Stomach (tissue), 9 donors: Measurements from ENCODE around the gene CRAMP1. TPM values are rescaled to one million over a fixed set of nuclear protein-coding genes. Genes with fewer than 3 reads are reported as not detected.
A peak's percentile ranks its signal among the peaks of the same experiment; 100 is the strongest.

ENCODE experiments used
- DNase-seq, 2 donors: peaks; one replicate each; pipeline versions ENCODE4 v3.0.0 to v3.0.0-alpha.2; 2013 to 2019
- H3K27ac ChIP-seq, 5 donors: fragments of 200-600 bp in 4 of 5; sonication (generic) in 4 of 5; one replicate each; pipeline ENCODE4 v1.5.1; 2013 to 2019; ENCODE audit warnings: mild to moderate bottlenecking in 1 of 5, moderate library complexity in 1 of 5
- H3K27me3 ChIP-seq, 3 donors: fragments of 200-600 bp; sonication (generic); one replicate each; pipeline ENCODE4 v1.5.1; 2017 to 2019; ENCODE audit warnings: mixed run types in 1 of 3
- H3K36me3 ChIP-seq, 4 donors: fragments of 200-600 bp; sonication (generic); 1 replicate in 3 of 4; 2 replicates in 1 of 4; pipeline ENCODE4 v1.5.1; 2016 to 2019
- H3K4me1 ChIP-seq, 4 donors: fragments of 200-600 bp; sonication (generic); one replicate each; pipeline ENCODE4 v1.5.1; 2016 to 2019
- H3K4me3 ChIP-seq, 4 donors: fragments of 200-600 bp; sonication (generic) in 3 of 4; one replicate each; pipeline ENCODE4 v1.5.1; 2016 to 2019; ENCODE audit warnings: mild to moderate bottlenecking in 1 of 4
- H3K9me3 ChIP-seq, 4 donors: fragments of 200-600 bp; sonication (generic); one replicate each; pipeline ENCODE4 v1.5.1; 2016 to 2019
- CTCF ChIP-seq, 7 experiments: fragments of 450-650 bp in 4 of 7; fragments of 200-600 bp in 3 of 7; sonication (generic) in 3 of 7; IDR thresholded peaks; one replicate each; pipeline ENCODE4 v1.5.1; 2016 to 2019; ENCODE audit warnings: antibody characterized with exemption in 7 of 7, control low read depth in 2 of 7, mild to moderate bottlenecking in 1 of 7
- EP300 ChIP-seq: sonication (generic); formaldehyde crosslinking; IDR thresholded peaks from one replicate; pipeline ENCODE4 v1.6.1; 2017; ENCODE audit warnings: antibody characterized with exemption
- POLR2A ChIP-seq, 4 donors: fragments of 450-650 bp; IDR thresholded peaks; one replicate each; pipeline ENCODE4 v1.6.1; 2016; ENCODE audit warnings: antibody characterized with exemption in 4 of 4, control low read depth in 2 of 4, mild to moderate bottlenecking in 1 of 4, moderate library complexity in 1 of 4
- POLR2AphosphoS5 ChIP-seq, 3 donors: sonication (generic); formaldehyde crosslinking; IDR thresholded peaks; one replicate each; pipeline ENCODE4 v1.6.1; 2016; ENCODE audit warnings: antibody characterized with exemption in 3 of 3
- WGBS, 5 donors: extraction: QIAGEN DNeasy Blood & Tissue Kit in 3 of 5; methylation state at CpG; one replicate each; pipeline versions ENCODE4 v1.1.5 to v1.1.7; 2013 to 2018; 5-methylcytosine and 5-hydroxymethylcytosine counted together
- intact Hi-C: fragments of 100-400 bp; cut with DNase I; formaldehyde crosslinking; loops from one replicate; pipeline ENCODE4 v1.15.1; 2023; ENCODE audit warnings: low total_unique reads
- polyA plus RNA-seq, 3 donors: library from polyadenylated mRNA; stranded (reverse); fragments of 200-250 nt; gene quantifications; one replicate each; pipeline ENCODE4 v1.2.3, GENCODE V29; 2013
- total RNA-seq, 5 donors: library from RNA; depleted of rRNA; stranded (reverse); fragments of >200 nt; gene quantifications; one replicate each; pipeline versions ENCODE4 v1.1.0 to v1.2.3, GENCODE V29; 2014 to 2016
- donor health status: healthy with polysubstance abuse.
- donor health status: Bipolar disorder and iron deficiency.
- donor health status: healthy.

Gene CRAMP1
- total and polyA plus RNA-seq, 8 donors, result 3.4 to 28.1 (median 11.9) TPM

DNA sequence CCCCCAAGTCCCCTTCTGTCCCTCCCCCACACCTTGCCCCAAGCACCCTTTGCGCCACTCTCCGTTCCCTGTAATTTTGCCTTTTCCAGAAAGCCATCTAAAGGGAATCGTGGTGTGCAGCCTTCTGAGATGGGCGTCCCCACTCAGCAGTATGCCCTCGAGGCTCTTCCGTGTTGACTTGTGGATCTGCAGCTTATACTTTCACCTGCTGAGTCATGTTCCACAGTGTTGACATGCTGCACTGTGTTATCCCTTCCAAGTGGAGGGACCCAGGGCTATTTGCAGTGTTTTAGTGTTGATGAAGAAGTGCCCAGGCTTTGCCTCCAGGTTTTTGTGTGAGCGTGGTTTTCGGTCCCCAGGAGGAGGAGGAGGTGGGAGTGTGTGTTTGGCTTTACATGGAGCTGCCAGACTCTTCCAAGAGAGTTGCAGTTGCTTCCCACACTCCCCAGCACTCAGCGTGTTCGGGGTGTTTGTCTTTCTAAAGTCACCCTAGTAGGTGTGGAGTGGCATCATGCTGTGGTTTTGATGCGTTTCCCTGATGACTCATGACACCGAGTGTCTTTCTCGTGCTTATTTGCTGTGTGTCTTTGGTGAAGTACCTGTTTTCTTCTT, 33.9 kb downstream of the CRAMP1 start:
- 69 to 85% (median 77%) methylated on average over 13 of the region's 13 CpGs for WGBS, 5 donors
- Histone ChIP-seq H3K4me1 (peaks cover 0 to 6% (median 0%) of the 10 kb centered on the region in 4 donors), H3K4me3 (no peak overlapping the region), H3K9me3 (no peaks in the 10 kb centered on the region), H3K27ac (no peak overlapping the region), H3K36me3 (peaks cover 30 to 89% (median 87%) of the 10 kb centered on the region in 4 donors), H3K27me3 (no peaks in the 10 kb centered on the region)
- DNase-seq, result no peak
- intact Hi-C loops, result no loop called here
- TF ChIP-seq CTCF (IDR thresholded peaks at IDR 0.05) (no peak), POLR2AphosphoS5 (IDR thresholded peaks at IDR 0.05) (no peak), POLR2A (IDR thresholded peaks at IDR 0.05) (no peak), EP300 (no peak)

DNA sequence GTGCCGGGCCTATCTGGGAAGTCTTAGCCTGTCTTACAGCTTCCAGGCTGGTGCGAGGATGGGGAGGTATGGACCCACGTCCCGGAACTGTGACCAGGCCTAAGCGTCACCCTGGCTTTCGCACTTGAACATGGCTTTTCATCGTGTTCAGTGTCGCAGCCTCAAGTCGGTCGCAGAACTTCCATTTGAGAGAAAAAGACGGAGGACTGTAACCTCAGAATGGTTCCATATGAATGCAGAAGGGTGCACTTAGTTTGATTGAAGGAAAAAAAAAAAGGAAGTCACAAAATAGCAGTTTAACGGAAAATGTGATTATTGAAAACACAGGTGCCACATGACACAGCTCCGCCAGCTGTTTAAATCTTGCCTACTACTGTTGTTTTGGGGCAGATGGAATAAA, 35.7 kb downstream of the CRAMP1 start:
- Histone ChIP-seq H3K9me3 (no peaks in the 10 kb centered on the region), H3K27me3 (no peaks in the 10 kb centered on the region), H3K36me3 (peaks cover 21 to 89% (median 82%) of the 10 kb centered on the region in 4 donors), H3K27ac (no peak overlapping the region), H3K4me1 (peaks cover 0 to 6% (median 0%) of the 10 kb centered on the region in 4 donors), H3K4me3 (no peak overlapping the region)
- TF ChIP-seq POLR2AphosphoS5 (IDR thresholded peaks at IDR 0.05), result no peak
- 87 to 93% (median 92%) methylated on average over 13 of the region's 13 CpGs for WGBS, 5 donors
- intact Hi-C loops, result no loop called here
- DNase-seq, result no peak

- Histone ChIP-seq H3K4me3 (no peak overlapping the region), H3K27me3 (no peaks in the 10 kb centered on the region), H3K9me3 (no peaks in the 10 kb centered on the region), H3K27ac (no peak overlapping the region), H3K4me1 (peaks cover 0 to 6% (median 0%) of the 10 kb centered on the region in 4 donors), H3K36me3 (peaks cover 28 to 89% (median 83%) of the 10 kb centered on the region in 4 donors)
- 87 to 94% (median 92%) methylated on average over 4 of the region's 4 CpGs for WGBS, 5 donors
- DNase-seq, result no peak
- intact Hi-C loops, result no loop called here
- TF ChIP-seq CTCF (IDR thresholded peaks at IDR 0.05) (no peak), POLR2A (IDR thresholded peaks at IDR 0.05) (no peak), POLR2AphosphoS5 (IDR thresholded peaks at IDR 0.05) (no peak), EP300 (no peak)
Observed at GRCh38 chr16:1650131-1650530, 38.0 kb downstream of the CRAMP1 start.

GRCh38 chr16:1651094-1651973, 39.2 kb downstream of the CRAMP1 start:
- no peaks in the 10 kb centered on the region for H3K9me3 ChIP-seq
- peak in 1 of 2 donors; percentile 21 for DNase-seq
- 91 to 96% (median 92%) methylated on average over 12 of the region's 12 CpGs for WGBS, 5 donors
- no peak overlapping the region for H3K27ac ChIP-seq
- H3K4me1 ChIP-seq, result peaks cover 0 to under 1% (median 0%) of the 10 kb centered on the region in 4 donors
- H3K27me3 ChIP-seq, result no peaks in the 10 kb centered on the region
- peaks cover 36 to 89% (median 83%) of the 10 kb centered on the region in 4 donors for H3K36me3 ChIP-seq
- H3K4me3 ChIP-seq, result no peak overlapping the region
- TF ChIP-seq CTCF (IDR thresholded peaks at IDR 0.05) (no peak), POLR2AphosphoS5 (IDR thresholded peaks at IDR 0.05) (no peak), POLR2A (IDR thresholded peaks at IDR 0.05) (no peak), EP300 (no peak)
- intact Hi-C loops, result no loop called here
